Neural cell (in vitro differentiated cells): ENCODE results near the gene BTAF1. TPM values are rescaled to one million over a fixed set of nuclear protein-coding genes. Genes with fewer than 3 reads are reported as not detected.

Source experiments
- H2AFZ ChIP-seq: fragments of 200-600, 300-800 bp; sonication (generic), shearing (Covaris generic); 2 replicates; pipeline ENCODE4 v1.6.0; 2014; ENCODE audit warnings: low read depth, mild to moderate bottlenecking, antibody characterized with exemption, low read length, moderate library complexity
- H3F3A ChIP-seq: fragments of 200-600 bp; shearing (Covaris generic); 2 replicates; pipeline ENCODE4 v1.6.1; 2016; ENCODE audit warnings: mild to moderate bottlenecking, moderate library complexity, mixed read lengths, antibody characterized with exemption, low read length; ENCODE audit not compliant: insufficient read depth, poor library complexity, severe bottlenecking
- H3K27ac ChIP-seq: fragments of 200-600, 300-800 bp; sonication (generic), shearing (Covaris generic); 2 replicates; pipeline ENCODE4 v1.5.1; 2014; ENCODE audit warnings: mild to moderate bottlenecking, low read length, moderate library complexity
- H3K27me3 ChIP-seq: fragments of 300-800, 200-600 bp; sonication (generic), shearing (Covaris generic); 2 replicates; pipeline ENCODE4 v1.6.0; 2014; ENCODE audit warnings: mild to moderate bottlenecking, low read depth, low read length, moderate library complexity; ENCODE audit not compliant: insufficient read depth
- H3K36me3 ChIP-seq: fragments of 300-800, 200-600 bp; sonication (generic), shearing (Covaris generic); 2 replicates; pipeline ENCODE4 v1.5.1; 2014; ENCODE audit warnings: mild to moderate bottlenecking, antibody characterized with exemption, low read length, moderate library complexity; ENCODE audit not compliant: insufficient read depth
- H3K4me2 ChIP-seq: fragments of 300-800, 200-600 bp; sonication (generic), shearing (Covaris generic); 2 replicates; pipeline ENCODE4 v1.6.0; 2014; ENCODE audit warnings: mild to moderate bottlenecking, low read length
- H3K4me3 ChIP-seq: fragments of 300-800, 200-600 bp; sonication (generic), shearing (Covaris generic); 2 replicates; pipeline ENCODE4 v1.5.1; 2014; ENCODE audit warnings: mild to moderate bottlenecking, low read length, moderate library complexity
- H3K79me2 ChIP-seq: fragments of 200-600 bp; shearing (Covaris generic); replicated peaks from 2 replicates; pipeline ENCODE4 v1.6.0; 2014; ENCODE audit warnings: mild to moderate bottlenecking, low read length, moderate library complexity; ENCODE audit not compliant: insufficient read depth
- H3K9ac ChIP-seq: fragments of 300-800, 200-600 bp; sonication (generic), shearing (Covaris generic); 2 replicates; pipeline ENCODE4 v1.6.1; 2016; ENCODE audit warnings: mild to moderate bottlenecking, low read length, mixed read lengths
- H3K9me2 ChIP-seq: fragments of 200-600 bp; shearing (Covaris generic); 2 replicates; pipeline ENCODE4 v1.6.1; 2016; ENCODE audit warnings: mild to moderate bottlenecking, low read length, mixed read lengths; ENCODE audit not compliant: insufficient read depth
- H3K9me3 ChIP-seq: fragments of 200-600, 300-800 bp; sonication (generic), shearing (Covaris generic); 2 replicates; pipeline ENCODE4 v1.6.1; 2016; ENCODE audit warnings: mild to moderate bottlenecking, mixed run types, low read length, moderate library complexity, mixed read lengths
- H4K20me1 ChIP-seq: fragments of 200-600 bp; shearing (Covaris generic); 2 replicates; pipeline ENCODE4 v1.6.1; 2016; ENCODE audit warnings: mild to moderate bottlenecking, mixed run types; ENCODE audit not compliant: insufficient read depth
- EP300 ChIP-seq: fragments of 450-650 bp; conservative IDR thresholded peaks from 2 replicates; pipeline ENCODE4 v1.6.1; 2014; ENCODE audit warnings: antibody characterized with exemption, mild to moderate bottlenecking, moderate library complexity; ENCODE audit not compliant: poor library complexity, severe bottlenecking
- EZH2 ChIP-seq: fragments of 200-600, 300-800 bp; shearing (Covaris generic), sonication (generic); IDR thresholded peaks from 2 replicates; pipeline ENCODE4 v1.6.1; 2014; ENCODE audit warnings: antibody characterized with exemption, low read length, borderline replicate concordance, mild to moderate bottlenecking; ENCODE audit not compliant: insufficient read depth, poor library complexity, severe bottlenecking
- MXI1 ChIP-seq: fragments of 450-650 bp; conservative IDR thresholded peaks from 2 replicates; pipeline ENCODE4 v1.6.1; 2014; ENCODE audit warnings: antibody characterized with exemption, mild to moderate bottlenecking; ENCODE audit not compliant: poor library complexity, severe bottlenecking
- POLR2AphosphoS5 ChIP-seq: IDR thresholded peaks from 2 replicates; pipeline ENCODE4 v1.6.1; 2012
- RAD21 ChIP-seq: fragments of 450-650 bp; conservative IDR thresholded peaks from 2 replicates; pipeline ENCODE4 v1.6.1; 2014; ENCODE audit warnings: antibody characterized with exemption, mild to moderate bottlenecking, moderate library complexity
- SMC3 ChIP-seq: fragments of 450-650 bp; conservative IDR thresholded peaks from 2 replicates; pipeline ENCODE4 v1.6.1; 2014; ENCODE audit warnings: antibody characterized with exemption, mild to moderate bottlenecking, moderate library complexity; ENCODE audit not compliant: poor library complexity
- TAF1 ChIP-seq: IDR thresholded peaks from 2 replicates; pipeline ENCODE4 v1.6.1; 2012; ENCODE audit warnings: low read depth
- polyA plus RNA-seq: library from polyadenylated mRNA; depleted of rRNA; stranded (reverse); fragments of >200 nt; gene quantifications from 2 replicates; pipeline ENCODE4 v1.2.3, GENCODE V29; 2014
- TF ChIP-seq, protein P1 (sequence below): fragments of 450-650 bp; IDR thresholded peaks from 2 replicates; pipeline ENCODE4 v1.5.1; 2014; ENCODE audit warnings: antibody characterized with exemption, mild to moderate bottlenecking, moderate library complexity; ENCODE audit not compliant: poor library complexity, severe bottlenecking
- TF ChIP-seq, protein P2 (sequence below): IDR thresholded peaks from 2 replicates; pipeline ENCODE4 v1.6.1; 2012; ENCODE audit warnings: borderline replicate concordance

Gene BTAF1
- polyA plus RNA-seq, 1 donor from 2014 or later: 69.4 TPM

DNA sequence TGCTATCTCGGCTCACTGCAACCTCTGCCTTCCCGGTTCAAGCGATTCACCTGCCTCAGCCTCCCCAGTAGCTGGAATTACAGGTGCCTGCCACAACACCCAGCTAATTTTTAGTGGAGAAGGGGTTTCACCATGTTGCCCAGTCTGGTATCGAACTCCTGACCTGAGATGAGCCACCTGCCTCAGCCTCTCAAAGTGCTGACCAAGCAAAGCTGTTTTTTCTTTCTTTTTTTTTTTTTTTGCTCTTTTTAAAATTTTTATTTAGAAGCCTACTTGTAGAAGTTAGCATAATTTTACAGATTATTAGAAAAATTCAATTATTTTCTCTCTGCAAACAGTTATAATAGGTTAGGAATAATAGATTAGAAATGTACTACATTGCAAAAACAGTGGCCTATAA, 13.1 kb upstream of the BTAF1 start:
- Histone ChIP-seq H3K4me3 (no peak overlapping the region), H3K36me3 (no peaks in the 10 kb centered on the region), H3K79me2 (peaks cover 18% of the 10 kb centered on the region), H3K27ac (no peak overlapping the region), H2AFZ (no peak overlapping the region), H3F3A (peaks cover 2% of the 10 kb centered on the region), H3K9me3 (no peaks in the 10 kb centered on the region), H3K9me2 (no peaks in the 10 kb centered on the region), H4K20me1 (no peaks in the 10 kb centered on the region), H3K27me3 (no peaks in the 10 kb centered on the region), H3K4me2 (no peak overlapping the region), H3K9ac (no peak overlapping the region)
- no peak for TF ChIP-seq SMC3
- no peak for TF ChIP-seq TAF1
- TF ChIP-seq, protein P1, sequence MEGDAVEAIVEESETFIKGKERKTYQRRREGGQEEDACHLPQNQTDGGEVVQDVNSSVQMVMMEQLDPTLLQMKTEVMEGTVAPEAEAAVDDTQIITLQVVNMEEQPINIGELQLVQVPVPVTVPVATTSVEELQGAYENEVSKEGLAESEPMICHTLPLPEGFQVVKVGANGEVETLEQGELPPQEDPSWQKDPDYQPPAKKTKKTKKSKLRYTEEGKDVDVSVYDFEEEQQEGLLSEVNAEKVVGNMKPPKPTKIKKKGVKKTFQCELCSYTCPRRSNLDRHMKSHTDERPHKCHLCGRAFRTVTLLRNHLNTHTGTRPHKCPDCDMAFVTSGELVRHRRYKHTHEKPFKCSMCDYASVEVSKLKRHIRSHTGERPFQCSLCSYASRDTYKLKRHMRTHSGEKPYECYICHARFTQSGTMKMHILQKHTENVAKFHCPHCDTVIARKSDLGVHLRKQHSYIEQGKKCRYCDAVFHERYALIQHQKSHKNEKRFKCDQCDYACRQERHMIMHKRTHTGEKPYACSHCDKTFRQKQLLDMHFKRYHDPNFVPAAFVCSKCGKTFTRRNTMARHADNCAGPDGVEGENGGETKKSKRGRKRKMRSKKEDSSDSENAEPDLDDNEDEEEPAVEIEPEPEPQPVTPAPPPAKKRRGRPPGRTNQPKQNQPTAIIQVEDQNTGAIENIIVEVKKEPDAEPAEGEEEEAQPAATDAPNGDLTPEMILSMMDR: no peak
- TF ChIP-seq, protein P2, sequence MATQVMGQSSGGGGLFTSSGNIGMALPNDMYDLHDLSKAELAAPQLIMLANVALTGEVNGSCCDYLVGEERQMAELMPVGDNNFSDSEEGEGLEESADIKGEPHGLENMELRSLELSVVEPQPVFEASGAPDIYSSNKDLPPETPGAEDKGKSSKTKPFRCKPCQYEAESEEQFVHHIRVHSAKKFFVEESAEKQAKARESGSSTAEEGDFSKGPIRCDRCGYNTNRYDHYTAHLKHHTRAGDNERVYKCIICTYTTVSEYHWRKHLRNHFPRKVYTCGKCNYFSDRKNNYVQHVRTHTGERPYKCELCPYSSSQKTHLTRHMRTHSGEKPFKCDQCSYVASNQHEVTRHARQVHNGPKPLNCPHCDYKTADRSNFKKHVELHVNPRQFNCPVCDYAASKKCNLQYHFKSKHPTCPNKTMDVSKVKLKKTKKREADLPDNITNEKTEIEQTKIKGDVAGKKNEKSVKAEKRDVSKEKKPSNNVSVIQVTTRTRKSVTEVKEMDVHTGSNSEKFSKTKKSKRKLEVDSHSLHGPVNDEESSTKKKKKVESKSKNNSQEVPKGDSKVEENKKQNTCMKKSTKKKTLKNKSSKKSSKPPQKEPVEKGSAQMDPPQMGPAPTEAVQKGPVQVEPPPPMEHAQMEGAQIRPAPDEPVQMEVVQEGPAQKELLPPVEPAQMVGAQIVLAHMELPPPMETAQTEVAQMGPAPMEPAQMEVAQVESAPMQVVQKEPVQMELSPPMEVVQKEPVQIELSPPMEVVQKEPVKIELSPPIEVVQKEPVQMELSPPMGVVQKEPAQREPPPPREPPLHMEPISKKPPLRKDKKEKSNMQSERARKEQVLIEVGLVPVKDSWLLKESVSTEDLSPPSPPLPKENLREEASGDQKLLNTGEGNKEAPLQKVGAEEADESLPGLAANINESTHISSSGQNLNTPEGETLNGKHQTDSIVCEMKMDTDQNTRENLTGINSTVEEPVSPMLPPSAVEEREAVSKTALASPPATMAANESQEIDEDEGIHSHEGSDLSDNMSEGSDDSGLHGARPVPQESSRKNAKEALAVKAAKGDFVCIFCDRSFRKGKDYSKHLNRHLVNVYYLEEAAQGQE: no peak
- no peak for TF ChIP-seq RAD21
- no peak for TF ChIP-seq MXI1
- TF ChIP-seq EZH2: no peak
- no peak for TF ChIP-seq POLR2AphosphoS5
- TF ChIP-seq EP300: no peak

DNA sequence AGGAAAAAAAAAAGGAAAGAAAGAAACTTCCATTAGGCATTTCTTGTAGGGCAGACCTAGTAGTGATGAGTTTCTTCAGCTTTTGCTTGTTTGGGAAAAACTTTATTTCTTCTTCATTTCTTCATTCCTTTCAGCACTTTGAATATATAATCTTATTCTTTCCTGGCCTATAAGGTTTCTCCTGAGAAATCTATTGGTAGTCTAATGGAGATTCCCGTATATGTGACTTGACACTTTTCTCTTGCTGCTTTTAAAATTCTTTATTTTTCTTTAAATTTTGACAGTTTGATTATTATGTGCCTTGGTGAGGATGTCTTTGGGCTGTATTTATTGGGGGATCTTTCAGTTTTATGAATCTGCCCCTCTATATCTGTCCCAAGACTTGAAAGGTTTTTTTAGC, 3.9 kb upstream of the BTAF1 start:
- TF ChIP-seq SMC3: no peak
- no peak for TF ChIP-seq EP300
- no peak for TF ChIP-seq EZH2
- TF ChIP-seq, protein P2: no peak
- TF ChIP-seq RAD21: no peak
- no peak for TF ChIP-seq POLR2AphosphoS5
- TF ChIP-seq TAF1: no peak
- TF ChIP-seq, protein P1: no peak
- TF ChIP-seq MXI1: no peak
- Histone ChIP-seq H4K20me1 (no peaks in the 10 kb centered on the region), H3K27ac (no peak overlapping the region), H3K27me3 (no peaks in the 10 kb centered on the region), H3K4me2 (no peak overlapping the region), H3K9me2 (no peaks in the 10 kb centered on the region), H3K9ac (no peak overlapping the region), H3K4me3 (no peak overlapping the region), H3K36me3 (no peaks in the 10 kb centered on the region), H3F3A (peaks cover 5% of the 10 kb centered on the region), H2AFZ (no peak overlapping the region), H3K9me3 (no peaks in the 10 kb centered on the region), H3K79me2 (peaks cover 6% of the 10 kb centered on the region)
